ENCODE data around the gene CRMP1.
"Not testable (repeated sequence)": the region's sequence is repeated elsewhere in the genome, so short reads cannot be mapped to it uniquely, and the experiment has no call there.

The CRMP1 gene

GRCh38 chr4:5816851-5817375 lies 76.0 kb downstream of the CRMP1 start:
- DNase-seq, result no peak

- DNase-seq, result no peak
These were observed 76.8 kb downstream of the CRMP1 start for GRCh38 chr4:5816101-5816500.

GRCh38 chr4:5815641-5816040 lies 77.2 kb downstream of the CRMP1 start:
- no peak for DNase-seq

- DNase-seq, result no peak
These were observed 78.5 kb downstream of the CRMP1 start for GRCh38 chr4:5814421-5814820.

- no peak for DNase-seq
These were observed 79.0 kb downstream of the CRMP1 start for GRCh38 chr4:5813882-5814255.

GRCh38 chr4:5812506-5813229 lies 80.2 kb downstream of the CRMP1 start:
- DNase-seq, result no peak

GRCh38 chr4:5812057-5812456 lies 80.8 kb downstream of the CRMP1 start:
- not testable (repeated sequence) for DNase-seq

GRCh38 chr4:5810770-5811430 lies 82.0 kb downstream of the CRMP1 start:
- no peak for DNase-seq

GRCh38 chr4:5810151-5810550 lies 82.7 kb downstream of the CRMP1 start:
- no peak for DNase-seq

GRCh38 chr4:5809216-5809776 lies 83.6 kb downstream of the CRMP1 start:
- DNase-seq, result no peak

- no peak for DNase-seq
These were observed 84.7 kb downstream of the CRMP1 start for GRCh38 chr4:5808081-5808741.

- DNase-seq, result no peak
These were observed 87.6 kb downstream of the CRMP1 start for GRCh38 chr4:5805270-5805669.

GRCh38 chr4:5804656-5805055 lies 88.2 kb downstream of the CRMP1 start:
- no peak for DNase-seq

- DNase-seq, result no peak
These were observed 90.3 kb downstream of the CRMP1 start for GRCh38 chr4:5802565-5802964.

- DNase-seq, result no peak
These were observed 91.2 kb downstream of the CRMP1 start for GRCh38 chr4:5801696-5802095.

- DNase-seq, result no peak
These were observed 92.4 kb downstream of the CRMP1 start for GRCh38 chr4:5800496-5800895.

- DNase-seq, result no peak
These were observed 93.5 kb downstream of the CRMP1 start for GRCh38 chr4:5799406-5799805.

GRCh38 chr4:5798946-5799345 lies 93.9 kb downstream of the CRMP1 start:
- no peak for DNase-seq

GRCh38 chr4:5798462-5798861 lies 94.4 kb downstream of the CRMP1 start:
- DNase-seq, result no peak

GRCh38 chr4:5797866-5798265 lies 95.0 kb downstream of the CRMP1 start:
- DNase-seq, result no peak

GRCh38 chr4:5796976-5797375 lies 95.9 kb downstream of the CRMP1 start:
- no peak for DNase-seq

- no peak for DNase-seq
These were observed 97.3 kb downstream of the CRMP1 start for GRCh38 chr4:5795580-5795979.

- DNase-seq, result no peak
These were observed 99.4 kb downstream of the CRMP1 start for GRCh38 chr4:5793514-5793913.

GRCh38 chr4:5791654-5792053 lies 101.2 kb downstream of the CRMP1 start:
- no peak for DNase-seq

Data from stimulated activated naive CD4-positive, alpha-beta T cell treated with Interleukin-2 at 50 U/mL for 16 hours (primary cell).